HPDE6-E6E7 (cell line): Measurements from ENCODE around the gene TSGA10IP.

ENCODE experiments used
- DNase-seq: peaks from one replicate; pipeline ENCODE4 v3.0.0; 2011; ENCODE audit warnings: missing footprints; ENCODE audit errors: extremely low spot score

The TSGA10IP gene

GRCh38 chr11:66006134-66006890 lies 61.0 kb downstream of the TSGA10IP start:
- no peak for DNase-seq

GRCh38 chr11:66006891-66007176 lies 61.6 kb downstream of the TSGA10IP start:
- no peak for DNase-seq

DNA sequence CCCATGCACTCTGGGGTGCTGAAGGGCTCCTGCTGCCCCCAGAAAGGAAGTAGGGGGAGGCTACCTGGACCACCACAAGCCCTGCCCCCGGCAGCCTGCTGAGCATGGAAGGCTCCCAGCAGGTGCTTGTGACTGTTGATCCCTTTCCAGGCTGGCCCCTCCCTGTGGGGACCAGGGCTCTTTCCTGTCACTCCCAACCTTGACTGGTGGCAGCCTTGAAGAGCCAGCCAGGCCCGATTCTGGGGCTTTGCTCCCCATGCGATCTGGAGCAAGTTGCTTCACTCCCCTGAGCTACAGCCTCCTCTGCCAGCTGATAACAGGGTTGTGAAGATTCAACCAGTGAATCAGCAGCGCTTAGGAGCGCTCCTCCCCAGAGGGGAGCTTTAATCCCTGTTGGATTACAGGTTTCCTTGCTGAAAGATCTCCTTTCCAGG lies 61.9 kb downstream of the TSGA10IP start:
- DNase-seq, result no peak

- DNase-seq, result no peak
These were observed 62.8 kb downstream of the TSGA10IP start for GRCh38 chr11:66008095-66008467.

- DNase-seq, result peak; percentile 44
These were observed 63.3 kb downstream of the TSGA10IP start for GRCh38 chr11:66008468-66009101.
